NT2/D1 (cell line): ENCODE data around the gene ACTL10.

ENCODE experiments used
- SUZ12 ChIP-seq: IDR thresholded peaks from 2 replicates; pipeline ENCODE4 v1.6.1; 2011; ENCODE audit not compliant: insufficient read length, insufficient read depth; ENCODE audit errors: extremely low read depth
- YY1 ChIP-seq: IDR thresholded peaks from 2 replicates; pipeline ENCODE4 v1.6.1; 2011; ENCODE audit not compliant: insufficient read length, insufficient read depth
- ZNF274 ChIP-seq: IDR thresholded peaks from 2 replicates; pipeline ENCODE4 v1.6.1; 2011; ENCODE audit warnings: mild to moderate bottlenecking, low read depth, low read length

GRCh38 chr20:33677991-33678702, 11.4 kb downstream of the ACTL10 start:
- TF ChIP-seq SUZ12 (no peak), YY1 (no peak), ZNF274 (no peak)
